ENCODE data around the gene ARL9.

DNA sequence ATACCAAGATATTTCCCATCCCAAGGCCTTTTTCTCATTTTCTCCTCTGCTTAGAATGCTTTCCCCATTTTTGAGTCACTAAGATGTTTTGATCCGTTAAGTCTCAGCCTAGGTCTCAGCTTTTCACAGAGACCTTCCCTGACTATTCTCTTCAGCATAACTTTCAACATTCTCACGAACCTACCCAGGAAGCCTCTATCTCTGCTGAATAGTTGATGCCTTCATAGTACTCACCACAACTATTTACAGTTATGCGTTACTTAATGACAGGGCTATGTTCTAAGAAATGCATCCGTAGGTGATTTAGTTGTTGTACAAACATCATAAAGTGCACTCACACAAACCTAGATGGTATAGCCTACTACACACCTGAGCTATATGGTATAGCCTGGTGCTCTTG is 64.5 kb downstream of the ARL9 start:
- TF ChIP-seq, protein P1, sequence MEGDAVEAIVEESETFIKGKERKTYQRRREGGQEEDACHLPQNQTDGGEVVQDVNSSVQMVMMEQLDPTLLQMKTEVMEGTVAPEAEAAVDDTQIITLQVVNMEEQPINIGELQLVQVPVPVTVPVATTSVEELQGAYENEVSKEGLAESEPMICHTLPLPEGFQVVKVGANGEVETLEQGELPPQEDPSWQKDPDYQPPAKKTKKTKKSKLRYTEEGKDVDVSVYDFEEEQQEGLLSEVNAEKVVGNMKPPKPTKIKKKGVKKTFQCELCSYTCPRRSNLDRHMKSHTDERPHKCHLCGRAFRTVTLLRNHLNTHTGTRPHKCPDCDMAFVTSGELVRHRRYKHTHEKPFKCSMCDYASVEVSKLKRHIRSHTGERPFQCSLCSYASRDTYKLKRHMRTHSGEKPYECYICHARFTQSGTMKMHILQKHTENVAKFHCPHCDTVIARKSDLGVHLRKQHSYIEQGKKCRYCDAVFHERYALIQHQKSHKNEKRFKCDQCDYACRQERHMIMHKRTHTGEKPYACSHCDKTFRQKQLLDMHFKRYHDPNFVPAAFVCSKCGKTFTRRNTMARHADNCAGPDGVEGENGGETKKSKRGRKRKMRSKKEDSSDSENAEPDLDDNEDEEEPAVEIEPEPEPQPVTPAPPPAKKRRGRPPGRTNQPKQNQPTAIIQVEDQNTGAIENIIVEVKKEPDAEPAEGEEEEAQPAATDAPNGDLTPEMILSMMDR (IDR thresholded peaks at IDR 0.05; ENCODE audit: poor library complexity, severe bottlenecking): no peak
- TF ChIP-seq POLR2AphosphoS5 (IDR thresholded peaks at IDR 0.05) (no peak), EP300 (conservative IDR thresholded peaks at IDR 0.05; ENCODE audit: poor library complexity, severe bottlenecking) (no peak), TAF1 (IDR thresholded peaks at IDR 0.05; ENCODE audit: low read depth) (no peak)
